K562 (cell line): ENCODE data around the gene SLC26A2.

ENCODE experiments used
- ATF7 ChIP-seq: fragments of 450-650 bp; IDR thresholded peaks from 2 replicates; pipeline ENCODE4 v1.7.1; 2014; ENCODE audit warnings: mild to moderate bottlenecking, moderate library complexity
- CTCF ChIP-seq, 3 experiments: IDR thresholded peaks in 2 of 3; conservative IDR thresholded peaks in 1 of 3; 2 replicates each; pipeline ENCODE4 v1.5.1; 2011 to 2012; ENCODE audit warnings: low read length in 3 of 3, mild to moderate bottlenecking in 3 of 3, control low read depth in 2 of 3, improper control_type of control experiment in 1 of 3, inconsistent platforms in 1 of 3, low read depth in 1 of 3, mixed read lengths in 1 of 3, moderate library complexity in 1 of 3; ENCODE audit not compliant: insufficient read depth in 2 of 3
- ID3 ChIP-seq, 2 experiments: fragments of 250-450 bp in 1 of 2; fragments of 450-650 bp in 1 of 2; sonication (Bioruptor Pico) in 1 of 2; IDR thresholded peaks; 2 replicates each; pipeline versions ENCODE4 v1.6.1 to v1.8.0; 2016 to 2021; ENCODE audit warnings: mild to moderate bottlenecking in 2 of 2, moderate library complexity in 2 of 2, missing compliant biosample characterization in 1 of 2, missing genetic modification characterization in 1 of 2
- MAFF ChIP-seq: IDR thresholded peaks from 2 replicates; pipeline ENCODE4 v1.6.1; 2012; ENCODE audit warnings: low read length, improper control_type of control experiment
- NR2F6 ChIP-seq: fragments of 450-650 bp; formaldehyde crosslinking; IDR thresholded peaks from 2 replicates; pipeline ENCODE4 v1.4.0; 2020; ENCODE audit warnings: mild to moderate bottlenecking
- RAD21 ChIP-seq, 2 experiments: fragments of 250-450 bp in 1 of 2; fragments of 450-650 bp in 1 of 2; sonication (Bioruptor Pico) in 1 of 2; formaldehyde crosslinking in 1 of 2; IDR thresholded peaks in 1 of 2; conservative IDR thresholded peaks in 1 of 2; 2 replicates each; pipeline versions ENCODE4 v1.4.0 to v1.8.0; 2020 to 2022; ENCODE audit warnings: mild to moderate bottlenecking in 2 of 2, moderate library complexity in 1 of 2
- REST ChIP-seq, 2 experiments: fragments of 450-650 bp; formaldehyde crosslinking in 1 of 2; IDR thresholded peaks; 2 replicates each; pipeline versions ENCODE4 v1.4.0 to v1.6.1; 2014 to 2020; ENCODE audit warnings: mild to moderate bottlenecking in 2 of 2, borderline replicate concordance in 1 of 2, low read depth in 1 of 2
- USF2 ChIP-seq: sonication (generic); formaldehyde crosslinking; IDR thresholded peaks from 2 replicates; pipeline ENCODE4 v1.5.0; 2020; ENCODE audit warnings: missing genetic modification reagents

GRCh38 chr5:149930749-149931574 is 29.6 kb upstream of the SLC26A2 start:
- TF ChIP-seq CTCF (IDR thresholded peaks at IDR 0.05 in 2 of 3, conservative IDR thresholded peaks at IDR 0.05 in 1 of 3; ENCODE audit: insufficient read depth in 2 of 3, low read depth in 1 of 3, low read length in 3 of 3) (no peak), REST (IDR thresholded peaks at IDR 0.05; ENCODE audit: borderline replicate concordance) (no peak; the same call in 1 of the 2 replicates), REST (CRISPR knock-in tag; IDR thresholded peaks at IDR 0.05; ENCODE audit: low read depth) (no peak), NR2F6 (no peak), ATF7 (no peak), ID3 (CRISPR knock-in tag; IDR thresholded peaks at IDR 0.05) (no peak), ID3 (tag; IDR thresholded peaks at IDR 0.05) (no peak), RAD21 (CRISPR knock-in tag; conservative IDR thresholded peaks at IDR 0.05 in 1 of 2, IDR thresholded peaks at IDR 0.05 in 1 of 2) (no peak), MAFF (no peak), USF2 (CRISPR knock-in tag) (no peak)
